HG02970 (cell line): ENCODE measurements around the gene PES1.
"Not testable (repeated sequence)": the region's sequence is repeated elsewhere in the genome, so short reads cannot be mapped to it uniquely, and the experiment has no call there.

Experiments used
- ATAC-seq: cut with Tn5 transposase; IDR thresholded peaks from one replicate; pipeline ENCODE4 v1.9.1; 2021; ENCODE audit warnings: mild to moderate bottlenecking, moderate library complexity, moderate number of reproducible peaks; ENCODE audit not compliant: unreplicated experiment, low FRiP score

PES1 gene

GRCh38 chr22:30578481-30578880, 13.2 kb downstream of the PES1 start:
- ATAC-seq, result no peak

- ATAC-seq, result no peak
Observed at GRCh38 chr22:30575859-30576258, 15.9 kb downstream of the PES1 start.

- no peak for ATAC-seq
Observed at GRCh38 chr22:30574997-30575671, 16.6 kb downstream of the PES1 start.

- no peak for ATAC-seq
Observed at GRCh38 chr22:30574095-30574981, 17.4 kb downstream of the PES1 start, which contains the start of gene GAL3ST1. GAL3ST1 (minus strand) TSS chr22:30574665; CDS start chr22:30557392, 17,273 bp downstream.

GRCh38 chr22:30573594-30574094, 18.1 kb downstream of the PES1 start:
- no peak for ATAC-seq

GRCh38 chr22:30572840-30573593, 18.7 kb downstream of the PES1 start:
- ATAC-seq, result no peak

- ATAC-seq, result no peak
Observed at GRCh38 chr22:30572210-30572609, 19.5 kb downstream of the PES1 start.

- no peak for ATAC-seq
Observed at GRCh38 chr22:30569674-30570202, 22.0 kb downstream of the PES1 start.

- no peak for ATAC-seq
Observed at GRCh38 chr22:30568137-30568805, 23.4 kb downstream of the PES1 start.

DNA sequence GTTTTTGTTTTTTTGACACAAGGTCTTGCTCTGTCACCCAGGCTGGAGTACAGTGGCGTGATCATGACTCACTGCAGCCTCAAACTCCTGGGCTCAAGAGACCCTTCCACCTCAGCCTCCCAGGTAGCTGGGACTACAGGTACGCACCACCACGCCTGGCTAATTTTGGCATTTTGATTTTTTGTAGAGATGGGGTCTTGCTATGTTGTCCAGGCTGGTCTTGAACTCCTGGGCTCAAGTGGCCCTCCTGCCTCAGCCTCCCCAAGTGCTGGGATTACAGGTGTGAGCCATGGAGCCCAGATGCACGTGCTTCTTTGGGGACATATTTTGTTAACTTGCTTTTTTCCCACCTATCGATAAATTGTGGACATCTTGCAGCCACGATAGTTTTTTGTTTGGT, 24.4 kb downstream of the PES1 start:
- ATAC-seq, result not testable (repeated sequence)

DNA sequence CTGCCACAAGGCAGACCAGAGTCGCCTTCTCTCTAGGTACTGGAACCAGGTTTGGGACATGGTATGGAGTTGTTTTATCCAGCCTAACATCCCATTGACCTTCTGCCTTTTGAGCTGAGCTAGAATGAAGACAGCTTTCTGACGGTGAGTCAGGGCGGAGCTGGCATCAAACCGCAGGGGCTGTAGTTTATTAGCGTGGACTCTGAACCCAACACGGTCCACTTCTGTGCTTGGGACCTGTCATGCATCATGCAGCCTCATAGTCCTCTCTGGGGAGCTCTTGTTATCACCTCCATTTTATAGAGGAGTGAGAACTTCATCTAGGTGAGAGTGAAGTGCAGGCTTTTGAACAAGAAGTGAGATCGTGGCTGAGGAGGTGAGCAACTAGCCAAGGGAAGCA, 25.6 kb downstream of the PES1 start:
- ATAC-seq, result no peak

DNA sequence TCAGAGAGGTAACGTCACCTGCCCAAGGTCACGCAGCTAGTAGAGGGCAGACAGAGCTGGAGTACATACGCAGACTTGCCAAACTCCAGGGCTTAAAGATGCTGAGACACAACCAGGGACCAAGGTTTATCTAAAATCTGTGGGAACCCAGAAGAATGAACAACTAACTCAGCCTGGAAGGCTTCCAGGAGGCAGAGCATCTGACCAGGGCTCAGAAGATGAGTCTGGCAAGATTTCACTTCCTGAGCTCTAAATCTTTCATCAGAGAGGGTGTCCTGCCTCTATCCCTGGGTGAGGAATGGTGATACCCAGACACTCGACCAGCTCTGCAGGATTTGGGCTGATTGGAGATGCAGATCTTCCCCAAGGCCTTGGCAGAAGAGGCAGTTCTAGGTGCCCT, 26.4 kb downstream of the PES1 start:
- ATAC-seq, result no peak

- ATAC-seq, result no peak
Observed at GRCh38 chr22:30564761-30565119, 27.0 kb downstream of the PES1 start.

DNA sequence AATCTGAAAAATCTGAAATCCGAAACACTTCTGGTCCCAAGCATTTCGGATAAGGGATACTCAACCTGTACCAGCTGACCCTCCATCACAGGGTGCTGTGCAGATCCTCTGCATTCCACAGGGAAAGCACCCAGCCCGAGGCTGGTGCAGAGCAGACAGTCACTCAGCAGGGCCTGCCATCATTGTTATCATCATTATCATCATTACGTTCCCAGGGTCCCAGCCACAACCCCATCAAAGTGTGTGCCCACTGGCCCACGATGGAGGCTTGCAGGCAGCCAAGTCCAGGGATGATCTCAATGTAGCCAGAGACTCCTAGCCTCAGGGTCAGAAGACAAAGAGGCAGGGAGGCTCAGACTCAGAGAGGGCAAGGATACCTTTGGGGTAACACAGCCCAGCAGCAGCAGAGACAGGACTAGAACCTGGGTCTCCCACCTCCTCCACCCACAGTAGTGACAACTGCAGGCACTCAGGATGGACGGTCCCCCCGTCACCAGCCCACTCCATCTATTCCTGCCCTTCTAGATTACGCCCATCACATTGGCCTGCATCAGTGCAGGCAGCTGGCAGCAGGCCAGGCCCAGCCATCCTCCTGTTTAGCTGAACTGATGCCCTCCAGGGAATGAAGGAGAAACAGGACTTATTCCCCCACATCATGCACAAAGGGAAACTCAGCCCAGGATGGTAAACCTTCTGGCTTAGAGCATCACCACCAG, 27.5 kb downstream of the PES1 start:
- no peak for ATAC-seq

- no peak for ATAC-seq
Observed at GRCh38 chr22:30562366-30562765, 29.3 kb downstream of the PES1 start.

GRCh38 chr22:30561402-30562189, 30.1 kb downstream of the PES1 start:
- no peak for ATAC-seq

GRCh38 chr22:30560643-30561202, 31.0 kb downstream of the PES1 start:
- not testable (repeated sequence) for ATAC-seq

GRCh38 chr22:30559889-30560288, 31.8 kb downstream of the PES1 start:
- ATAC-seq, result no peak
